GM19463 (cell line): ENCODE results near the gene DPYSL4.

Source experiments
- ATAC-seq: cut with Tn5 transposase; IDR thresholded peaks from one replicate; pipeline ENCODE4 v1.9.1; 2021; ENCODE audit warnings: mild to moderate bottlenecking, moderate library complexity; ENCODE audit not compliant: unreplicated experiment

The DPYSL4 gene

DNA sequence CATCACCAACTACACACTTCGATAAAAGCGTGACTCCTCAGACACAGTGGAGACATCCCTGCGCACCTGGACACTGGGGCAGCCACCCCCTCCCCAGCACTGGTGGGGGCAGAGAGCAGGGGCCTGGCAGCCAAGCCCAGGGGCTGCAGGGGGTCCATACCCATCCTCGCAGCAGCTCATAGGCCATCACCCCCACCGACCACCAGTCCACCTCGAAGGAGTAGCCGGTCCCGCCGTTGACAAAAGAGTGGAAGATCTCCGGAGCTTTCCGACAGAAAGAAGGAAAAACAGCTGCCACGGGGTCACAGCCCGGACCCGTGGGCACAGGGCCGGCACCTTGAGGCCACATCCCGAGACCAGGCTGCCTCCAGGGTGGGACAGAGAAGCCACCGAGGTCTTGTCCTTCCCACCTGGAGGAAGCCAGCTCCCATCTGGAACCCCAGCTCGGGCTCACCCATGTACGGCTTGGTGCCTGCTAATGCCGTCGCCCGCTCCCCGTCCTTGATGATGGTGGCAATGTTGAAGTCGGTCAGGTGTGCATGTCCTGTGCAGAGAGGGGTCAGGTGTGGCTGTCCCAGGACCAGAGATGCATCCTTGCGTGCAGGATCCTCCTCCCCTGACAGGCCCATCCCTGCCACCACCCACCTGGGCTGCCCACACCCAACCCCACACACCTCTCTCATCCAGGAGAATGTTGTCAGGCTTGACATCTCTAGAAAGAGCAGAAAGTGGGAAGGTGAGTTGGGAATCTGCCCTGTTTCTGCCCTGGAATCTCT lies 38.5 kb downstream of the DPYSL4 start:
- ATAC-seq, result no peak

- no peak for ATAC-seq
These were observed 39.1 kb downstream of the DPYSL4 start for GRCh38 chr10:132225849-132226205.

DNA sequence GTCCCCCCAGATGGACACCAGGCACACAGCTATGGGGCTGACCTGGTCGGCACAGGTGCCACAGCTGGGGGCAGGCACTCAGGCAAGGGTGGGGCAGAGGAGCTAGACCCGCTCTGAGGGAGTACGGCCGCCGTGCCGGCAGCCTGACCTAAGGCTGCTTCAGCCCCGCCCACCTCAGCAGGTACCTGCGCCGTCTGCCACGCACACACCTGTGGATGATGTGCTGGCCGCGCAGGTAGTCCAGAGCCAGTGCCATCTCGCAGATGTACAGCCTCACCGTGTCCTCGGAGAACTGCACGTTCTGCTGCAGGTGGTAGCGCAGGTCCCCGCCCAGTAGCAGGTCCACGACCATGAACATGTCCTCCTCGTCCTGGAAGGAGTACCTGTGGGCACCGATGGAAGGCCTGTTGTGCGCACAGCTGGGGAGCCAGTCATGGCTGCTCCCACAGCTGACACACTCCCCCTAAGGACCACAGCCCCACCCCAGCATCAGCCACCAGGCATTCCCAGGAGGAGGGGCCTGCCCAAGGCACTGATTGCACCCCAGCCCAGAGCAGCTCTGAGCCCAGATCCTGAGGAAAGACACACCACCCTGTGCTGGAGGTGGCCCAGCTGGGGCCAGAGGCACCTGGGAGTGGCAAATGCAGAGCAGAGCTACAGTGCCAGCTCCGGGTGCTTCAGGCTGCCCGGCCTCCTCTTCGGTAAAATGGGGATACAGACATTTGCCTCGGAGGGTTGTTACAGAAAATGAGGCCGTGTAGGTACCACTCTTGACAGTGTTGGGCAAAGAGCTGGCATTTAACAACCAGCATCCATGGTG lies 40.0 kb downstream of the DPYSL4 start:
- no peak for ATAC-seq

- no peak for ATAC-seq
These were observed 41.2 kb downstream of the DPYSL4 start for GRCh38 chr10:132227851-132228390.

DNA sequence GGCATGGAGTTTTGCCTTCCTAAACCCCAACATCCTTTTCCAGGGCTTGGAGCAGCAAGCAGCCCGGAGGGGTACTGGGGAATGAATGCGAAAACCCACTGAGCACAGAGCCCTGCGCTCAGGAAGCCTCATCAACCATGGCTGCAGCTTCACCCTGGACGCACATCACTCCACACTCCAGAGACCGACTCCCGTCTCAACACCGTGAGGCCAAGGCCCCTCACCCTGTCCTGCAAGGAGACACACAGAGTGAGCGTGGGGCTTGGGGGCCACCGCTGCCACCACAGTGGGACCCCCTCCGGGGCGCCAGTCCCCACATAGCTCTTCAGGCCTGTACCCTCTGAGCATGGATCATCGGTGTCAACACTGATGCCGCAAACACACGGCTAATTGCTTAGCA lies 41.9 kb downstream of the DPYSL4 start:
- no peak for ATAC-seq

- no peak for ATAC-seq
These were observed 42.3 kb downstream of the DPYSL4 start for GRCh38 chr10:132229096-132229495.

GRCh38 chr10:132229834-132230556 lies 43.2 kb downstream of the DPYSL4 start:
- peak; percentile 65 for ATAC-seq

GRCh38 chr10:132230557-132231210 lies 43.9 kb downstream of the DPYSL4 start:
- no peak for ATAC-seq

GRCh38 chr10:132231656-132232022 lies 44.9 kb downstream of the DPYSL4 start:
- ATAC-seq, result no peak

GRCh38 chr10:132232023-132232951 lies 45.5 kb downstream of the DPYSL4 start:
- no peak for ATAC-seq

DNA sequence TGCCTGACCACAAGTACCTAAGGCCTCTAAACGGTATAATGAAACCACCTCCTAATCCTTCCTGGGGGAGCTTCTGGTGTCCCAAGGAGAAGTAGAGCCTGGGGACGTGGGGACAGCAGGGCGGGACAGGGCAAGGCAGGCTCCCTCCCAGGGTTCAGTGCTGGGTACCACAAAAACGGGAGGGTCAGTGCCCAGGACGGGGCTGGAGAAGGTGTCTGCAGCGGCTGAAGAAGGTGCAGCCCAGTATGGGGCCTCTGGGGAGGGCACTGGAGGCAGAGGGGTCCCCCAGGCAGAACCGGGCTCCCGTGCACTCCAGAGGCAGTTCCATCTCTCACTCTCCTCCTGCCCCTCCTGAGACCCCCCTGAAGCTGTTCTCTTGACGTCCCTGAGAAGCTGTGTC lies 46.2 kb downstream of the DPYSL4 start:
- ATAC-seq, result no peak

- no peak for ATAC-seq
These were observed 46.8 kb downstream of the DPYSL4 start for GRCh38 chr10:132233501-132234085.

DNA sequence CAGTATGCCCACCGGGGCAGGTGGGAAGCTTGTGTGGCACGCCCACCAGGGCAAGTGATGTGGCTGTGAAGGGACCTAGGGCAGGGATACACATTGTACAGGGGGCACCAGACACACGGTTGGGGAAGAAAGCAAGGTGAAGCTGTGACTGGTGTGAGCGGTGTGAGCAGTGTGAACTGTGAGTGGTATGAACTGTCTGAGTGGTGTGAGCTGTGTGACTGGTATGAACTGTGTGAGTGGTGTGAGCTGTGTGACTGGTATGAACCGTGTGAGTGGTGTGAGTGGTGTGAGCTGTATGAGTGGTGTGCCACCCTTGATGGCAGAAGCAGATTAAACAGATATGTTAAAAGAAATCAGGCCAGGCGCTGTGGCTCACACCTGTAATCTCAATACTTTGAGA lies 48.1 kb downstream of the DPYSL4 start:
- ATAC-seq, result no peak

DNA sequence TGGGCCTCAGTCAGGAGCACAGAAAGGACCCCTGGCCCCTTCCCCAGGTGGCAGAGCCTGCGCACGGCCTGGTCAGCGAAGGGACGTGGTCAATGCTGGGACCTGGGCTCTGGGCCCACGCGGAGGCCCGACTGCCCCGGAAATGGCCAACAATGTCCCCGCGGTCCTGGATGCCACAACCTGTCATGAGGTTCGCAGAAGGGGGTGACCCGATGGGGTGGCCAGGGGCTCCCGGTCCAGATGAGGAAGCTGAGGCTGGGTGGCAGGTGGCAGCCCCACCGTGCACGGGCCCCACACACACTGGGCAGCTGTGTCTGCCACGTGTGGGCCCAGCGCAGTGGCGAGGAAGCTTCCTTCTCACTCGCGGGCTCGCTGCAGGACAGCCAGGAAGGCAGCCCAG lies 49.4 kb downstream of the DPYSL4 start:
- ATAC-seq, result no peak

GRCh38 chr10:132236881-132237280 lies 50.1 kb downstream of the DPYSL4 start:
- ATAC-seq, result no peak

GRCh38 chr10:132237396-132237795 lies 50.6 kb downstream of the DPYSL4 start:
- ATAC-seq, result no peak

DNA sequence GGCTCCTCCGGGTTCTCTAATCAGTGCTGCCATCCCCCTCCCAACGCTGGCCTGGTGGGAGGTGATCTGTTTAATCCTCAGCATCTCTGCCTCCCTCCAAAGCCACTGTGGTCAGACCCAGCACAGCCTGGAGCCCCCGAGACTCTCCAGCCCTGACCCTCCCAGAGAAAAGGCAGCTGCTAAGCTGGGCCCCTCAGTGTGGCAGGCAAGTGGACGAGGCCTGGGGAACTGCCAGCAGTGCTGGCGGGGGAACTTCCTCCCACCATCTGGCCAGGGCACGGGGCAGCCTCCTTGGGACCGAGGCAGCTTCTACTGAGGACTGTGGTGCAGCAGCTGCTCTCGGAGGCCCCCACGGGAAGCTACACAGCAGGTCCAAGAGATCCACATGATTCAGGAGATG lies 51.1 kb downstream of the DPYSL4 start:
- ATAC-seq, result no peak

- ATAC-seq, result no peak
These were observed 51.8 kb downstream of the DPYSL4 start for GRCh38 chr10:132238371-132239125.
